Measurements from ENCODE around the gene CFAP58. TPM values are rescaled to one million over a fixed set of nuclear protein-coding genes. Genes with fewer than 3 reads are reported as not detected.

CFAP58 gene
- total RNA-seq, 1 experiment from 2014 or later: 0.63 TPM

DNA sequence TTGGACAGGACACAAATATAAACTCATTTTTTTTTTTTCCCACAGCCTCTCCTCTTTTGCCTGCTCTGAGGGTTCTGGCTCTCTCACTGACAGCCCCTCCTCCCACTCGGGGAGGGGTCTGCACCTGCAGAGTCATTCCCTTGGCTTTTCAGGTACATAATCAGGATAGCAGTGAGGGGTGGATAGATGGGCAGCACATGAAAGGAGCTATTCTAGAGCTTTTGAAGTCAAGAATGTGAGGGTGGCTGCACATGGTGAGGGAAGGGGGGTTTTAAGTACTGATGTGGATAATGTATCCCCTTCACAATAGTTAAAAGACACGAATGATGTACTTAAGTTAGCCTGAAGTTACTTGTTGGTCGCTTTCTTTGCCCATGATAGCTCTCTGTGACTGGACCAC, 76.2 kb downstream of the CFAP58 start:
- Mint-ChIP-seq H3K27me3 (ENCODE audit: low read depth) (no peaks in the 10 kb centered on the region; the same call in 1 of the 2 replicates), H3K9me3 (no peaks in the 10 kb centered on the region), H3K4me3 (peak overlapping the region in 1 of 2 experiments; percentile 53; a peak in 3 of 5 replicates), H3K4me1 (peaks cover 0 to 3% of the 10 kb centered on the region in 2 experiments; a peak in 2 of 4 replicates), H3K36me3 (ENCODE audit: insufficient read depth in 1 of 3, low read depth in 3 of 3) (no peaks in the 10 kb centered on the region), H3K27ac (peak overlapping the region in 1 of 3 experiments; percentile 88; a peak in 2 of 7 replicates)
- Histone ChIP-seq H3K4ac (ENCODE audit: low read depth, low read length) (no peak overlapping the region), H3K14ac (ENCODE audit: insufficient read depth, low read length) (no peak overlapping the region), H2BK15ac (ENCODE audit: low read depth, low read length) (no peak overlapping the region), H2AK5ac (ENCODE audit: insufficient read length, low read length) (no peak overlapping the region), H3K79me2 (ENCODE audit: insufficient read depth, low read length) (no peaks in the 10 kb centered on the region), H3K4me1 (ENCODE audit: insufficient read depth, low read length) (no peaks in the 10 kb centered on the region; the same call in 1 of the 2 replicates), H2BK5ac (ENCODE audit: insufficient read length, low read length) (no peak overlapping the region), H3K27ac (ENCODE audit: insufficient read length, low read depth, low read length) (no peak overlapping the region), H2BK12ac (ENCODE audit: insufficient read length, low read depth, low read length) (no peak overlapping the region), H3K79me1 (ENCODE audit: insufficient read depth, low read depth, low read length, poor library complexity, severe bottlenecking) (no peaks in the 10 kb centered on the region), H4K5ac (ENCODE audit: insufficient read length, low read depth, low read length) (no peak overlapping the region), H3T11ph (ENCODE audit: low read length) (no peak overlapping the region), H3K27me3 (ENCODE audit: insufficient read depth, low read length) (no peaks in the 10 kb centered on the region), H3K4me2 (ENCODE audit: insufficient read depth, insufficient read length, low read length) (no peak overlapping the region), H4K8ac (replicated peaks; ENCODE audit: insufficient read length, low read depth, low read length) (no peak overlapping the region), H3K23me2 (ENCODE audit: insufficient read length, low read depth, low read length, poor library complexity, severe bottlenecking) (no peaks in the 10 kb centered on the region), H3K9me3 (ENCODE audit: control insufficient read depth, low read depth, low read length) (no peaks in the 10 kb centered on the region), H3K18ac (ENCODE audit: insufficient read length, low read depth, low read length) (no peak overlapping the region), H3K23ac (ENCODE audit: insufficient read length, low read depth, low read length) (no peak overlapping the region), H2BK20ac (ENCODE audit: low read depth, low read length, poor library complexity, severe bottlenecking) (no peak overlapping the region), H4K91ac (ENCODE audit: insufficient read length, low read depth, low read length) (no peak overlapping the region), H4K20me1 (ENCODE audit: control insufficient read depth, insufficient read depth, insufficient read length) (no peaks in the 10 kb centered on the region), H3K9ac (ENCODE audit: extremely low read depth, insufficient read length, low read length) (no peak overlapping the region), H2BK120ac (ENCODE audit: low read depth, low read length, poor library complexity, severe bottlenecking) (no peak overlapping the region), H3K56ac (ENCODE audit: insufficient read length, low read depth, low read length) (no peak overlapping the region), H2AFZ (ENCODE audit: low read length) (no peak overlapping the region)
- TF ChIP-seq, protein P1, sequence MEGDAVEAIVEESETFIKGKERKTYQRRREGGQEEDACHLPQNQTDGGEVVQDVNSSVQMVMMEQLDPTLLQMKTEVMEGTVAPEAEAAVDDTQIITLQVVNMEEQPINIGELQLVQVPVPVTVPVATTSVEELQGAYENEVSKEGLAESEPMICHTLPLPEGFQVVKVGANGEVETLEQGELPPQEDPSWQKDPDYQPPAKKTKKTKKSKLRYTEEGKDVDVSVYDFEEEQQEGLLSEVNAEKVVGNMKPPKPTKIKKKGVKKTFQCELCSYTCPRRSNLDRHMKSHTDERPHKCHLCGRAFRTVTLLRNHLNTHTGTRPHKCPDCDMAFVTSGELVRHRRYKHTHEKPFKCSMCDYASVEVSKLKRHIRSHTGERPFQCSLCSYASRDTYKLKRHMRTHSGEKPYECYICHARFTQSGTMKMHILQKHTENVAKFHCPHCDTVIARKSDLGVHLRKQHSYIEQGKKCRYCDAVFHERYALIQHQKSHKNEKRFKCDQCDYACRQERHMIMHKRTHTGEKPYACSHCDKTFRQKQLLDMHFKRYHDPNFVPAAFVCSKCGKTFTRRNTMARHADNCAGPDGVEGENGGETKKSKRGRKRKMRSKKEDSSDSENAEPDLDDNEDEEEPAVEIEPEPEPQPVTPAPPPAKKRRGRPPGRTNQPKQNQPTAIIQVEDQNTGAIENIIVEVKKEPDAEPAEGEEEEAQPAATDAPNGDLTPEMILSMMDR (conservative IDR thresholded peaks at IDR 0.05): no peak
- DNase-seq: no peak
- WGBS (ENCODE audit: extremely low coverage, insufficient read length, low lambda C conversion rate): no CpG with 5 or more reads among the region's 3 CpGs
